Activated CD4-positive, alpha-beta T cell treated with anti-CD3 and anti-CD28 coated beads for 1 hour (primary cell): ENCODE measurements around the gene SH3GLB2.
"Not testable (repeated sequence)": the region's sequence is repeated elsewhere in the genome, so short reads cannot be mapped to it uniquely, and the experiment has no call there.

ENCODE experiments used
- DNase-seq: peaks from one replicate; pipeline ENCODE4 v3.0.0-alpha.2; 2020

SH3GLB2 gene

DNA sequence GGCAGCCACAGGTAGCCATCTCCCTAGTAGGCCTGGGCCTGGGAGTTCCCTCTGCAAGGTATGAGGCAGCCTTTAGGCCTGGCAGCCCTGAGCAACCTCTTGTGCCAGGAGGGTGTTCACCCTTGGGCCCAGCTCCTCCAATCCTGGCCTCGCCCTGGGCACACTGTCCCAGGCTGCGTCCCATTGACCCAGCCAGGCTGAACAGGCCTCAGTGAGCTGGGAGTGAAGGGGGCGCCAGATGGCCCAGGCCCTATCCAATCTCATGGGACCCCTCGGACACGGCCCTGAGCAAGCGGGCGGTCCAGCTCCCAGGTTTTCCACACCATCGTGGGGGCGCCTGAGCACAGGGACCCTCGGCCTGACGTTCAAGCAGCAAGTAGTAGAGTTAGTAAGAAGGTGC lies 14.5 kb downstream of the SH3GLB2 start:
- DNase-seq: no peak

- DNase-seq: no peak
Measured at GRCh38 chr9:129012893-129013448, 15.2 kb downstream of the SH3GLB2 start.

- DNase-seq: no peak
Measured at GRCh38 chr9:129012343-129012742, 15.8 kb downstream of the SH3GLB2 start.

DNA sequence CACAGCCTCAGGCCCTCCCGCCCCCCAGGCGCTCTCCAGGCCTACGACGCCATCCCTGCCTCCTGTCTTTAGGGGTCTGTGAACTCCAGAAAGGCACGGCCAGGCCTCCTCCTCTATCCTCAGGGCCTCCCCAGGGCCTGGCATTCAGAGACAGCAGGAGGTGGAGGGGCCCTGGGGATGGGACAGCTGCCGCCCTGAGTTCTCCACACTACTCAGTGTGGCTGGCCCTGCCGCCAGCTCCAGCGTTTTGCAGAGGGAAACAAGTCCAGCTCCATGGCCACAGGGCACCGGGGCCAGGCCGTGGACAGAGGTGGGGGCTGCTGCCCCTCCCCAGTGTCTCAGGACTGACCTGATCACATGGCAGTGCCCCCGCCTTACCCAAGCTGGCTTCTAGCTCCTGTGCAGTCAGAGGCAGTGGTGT lies 16.4 kb downstream of the SH3GLB2 start:
- no peak for DNase-seq

GRCh38 chr9:129011170-129011569 lies 17.0 kb downstream of the SH3GLB2 start:
- DNase-seq: no peak

- DNase-seq: no peak
Measured at GRCh38 chr9:129010267-129010975, 17.7 kb downstream of the SH3GLB2 start.

DNA sequence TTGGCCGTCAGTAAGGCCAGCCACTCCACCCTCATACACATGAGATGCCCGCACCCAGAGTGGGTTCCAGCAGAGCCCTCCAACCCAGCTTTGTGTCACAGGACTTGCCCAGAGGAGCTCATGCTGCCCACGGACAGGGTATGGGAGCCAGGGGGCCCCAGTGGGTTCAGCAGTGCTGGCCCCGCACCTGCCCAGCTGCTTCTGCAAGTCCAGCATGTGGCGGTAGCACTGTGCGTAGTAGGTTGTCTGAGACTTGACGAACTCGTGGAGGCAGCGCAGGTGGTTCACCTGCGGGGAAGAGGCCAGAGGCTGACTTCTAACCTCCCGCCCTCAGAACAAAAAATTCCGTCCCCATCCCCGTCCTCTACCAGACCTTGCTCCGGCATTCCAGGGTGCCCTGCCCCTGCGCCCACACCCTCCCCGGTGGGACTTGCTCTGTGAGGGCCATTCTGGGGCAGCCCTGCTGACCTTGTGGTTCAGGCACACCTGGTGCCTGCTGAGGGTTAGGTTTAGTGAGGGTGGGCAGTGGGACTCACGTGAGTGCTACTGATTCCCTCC lies 18.5 kb downstream of the SH3GLB2 start:
- DNase-seq: no peak

DNA sequence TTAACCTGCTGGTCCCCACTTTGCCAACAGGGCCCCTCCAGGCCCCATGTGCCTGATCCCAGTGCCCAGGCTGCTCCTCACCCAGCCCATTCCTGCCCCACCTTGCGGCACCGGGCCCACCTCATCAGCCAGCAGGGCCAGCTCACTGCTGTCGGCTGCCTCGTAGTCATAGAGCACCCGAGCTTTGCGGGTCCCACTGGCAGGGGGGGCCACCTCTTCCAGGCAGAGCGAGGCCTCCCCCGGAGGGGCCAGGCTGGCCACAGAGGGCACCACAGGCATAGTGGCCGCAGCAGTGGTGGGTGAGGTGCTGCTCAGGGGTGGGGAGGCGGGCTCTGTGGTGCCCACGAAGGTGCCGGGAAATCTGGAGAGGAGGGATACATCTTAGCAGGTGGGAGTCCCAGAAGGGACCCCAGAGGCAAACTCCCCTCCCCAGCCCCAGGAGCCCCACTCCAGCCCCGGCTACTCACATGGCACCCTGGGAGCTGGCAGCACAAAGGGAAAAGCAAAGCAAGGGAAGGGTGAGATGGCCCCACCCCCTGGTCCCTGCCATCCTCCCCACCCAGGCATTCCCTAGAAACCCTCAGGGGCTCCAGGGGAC lies 19.0 kb downstream of the SH3GLB2 start:
- DNase-seq: no peak

- DNase-seq: no peak
Measured at GRCh38 chr9:129008469-129008965, 19.6 kb downstream of the SH3GLB2 start.

- no peak for DNase-seq
Measured at GRCh38 chr9:129007766-129008468, 20.2 kb downstream of the SH3GLB2 start.

GRCh38 chr9:129007035-129007765 lies 20.9 kb downstream of the SH3GLB2 start:
- no peak for DNase-seq

GRCh38 chr9:129006328-129007034 lies 21.6 kb downstream of the SH3GLB2 start:
- DNase-seq: no peak

GRCh38 chr9:129005336-129005997 lies 22.7 kb downstream of the SH3GLB2 start:
- DNase-seq: no peak

- DNase-seq: not testable (repeated sequence)
Measured at GRCh38 chr9:129004173-129004572, 24.0 kb downstream of the SH3GLB2 start.

GRCh38 chr9:129002992-129003391 lies 25.1 kb downstream of the SH3GLB2 start:
- no peak for DNase-seq

GRCh38 chr9:129001504-129002325 lies 26.4 kb downstream of the SH3GLB2 start:
- no peak for DNase-seq

- no peak for DNase-seq
Measured at GRCh38 chr9:128999581-129000206, 28.4 kb downstream of the SH3GLB2 start.

DNA sequence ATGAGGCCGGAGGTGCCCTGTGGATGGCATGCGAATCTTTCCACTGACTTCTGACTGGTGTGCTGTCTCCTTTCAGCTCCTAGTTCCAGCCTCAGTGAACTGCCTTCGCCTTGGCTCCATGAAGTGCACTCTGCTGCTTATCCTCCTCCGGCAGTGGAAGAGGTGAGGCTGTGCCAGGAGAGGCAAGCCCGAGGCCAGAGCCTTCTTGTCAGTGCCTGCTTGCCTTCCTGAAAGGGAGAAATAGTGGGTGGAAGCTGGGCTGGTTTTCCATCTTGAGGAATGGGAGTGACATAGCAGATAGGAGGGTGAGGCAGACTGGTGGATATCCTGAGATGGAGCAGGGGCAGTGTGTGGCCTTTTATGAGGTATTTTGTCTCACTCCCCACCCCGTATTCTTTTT lies 29.7 kb downstream of the SH3GLB2 start:
- DNase-seq: no peak

GRCh38 chr9:128995791-128996190 lies 32.3 kb downstream of the SH3GLB2 start:
- no peak for DNase-seq

DNA sequence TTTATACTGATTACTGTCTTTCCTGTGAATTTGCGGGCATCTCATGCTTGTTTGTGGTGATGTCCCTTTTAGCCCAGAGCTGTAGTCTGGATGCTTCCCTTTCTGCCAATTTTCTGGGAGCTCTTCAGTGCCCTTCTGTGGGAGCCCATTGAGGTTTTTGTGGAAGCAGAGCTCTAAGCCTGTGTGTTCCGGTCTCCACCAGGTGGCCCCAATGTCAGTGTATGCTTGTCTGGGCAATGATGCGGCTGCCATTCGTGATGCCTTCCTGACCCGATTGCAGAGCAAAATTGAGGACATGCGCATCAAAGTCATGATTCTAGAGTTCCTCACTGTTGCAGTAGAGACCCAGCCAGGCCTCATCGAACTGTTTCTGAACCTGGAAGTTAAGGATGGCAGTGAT lies 35.1 kb downstream of the SH3GLB2 start:
- no peak for DNase-seq
